NCI-H1436 (cell line): ENCODE measurements around the gene LPAR3.
A peak's percentile ranks its signal among the peaks of the same experiment; 100 is the strongest.

ENCODE experiments used
- DNase-seq: peaks from one replicate; lab custom pipeline; 2025; lab: John Stamatoyannopoulos, UW

The LPAR3 gene

GRCh38 chr1:84774669-84775534 is 118.1 kb downstream of the LPAR3 start:
- DNase-seq: no peak

GRCh38 chr1:84773933-84774497 is 119.0 kb downstream of the LPAR3 start:
- no peak for DNase-seq

GRCh38 chr1:84773195-84773594 is 119.8 kb downstream of the LPAR3 start:
- DNase-seq: no peak

- DNase-seq: peak; percentile 56
Measured at GRCh38 chr1:84772428-84772943, 120.5 kb downstream of the LPAR3 start.

- DNase-seq: no peak
Measured at GRCh38 chr1:84771895-84772294, 121.1 kb downstream of the LPAR3 start.

- no peak for DNase-seq
Measured at GRCh38 chr1:84770481-84770880, 122.5 kb downstream of the LPAR3 start.

- DNase-seq: no peak
Measured at GRCh38 chr1:84769636-84770035, 123.4 kb downstream of the LPAR3 start.

GRCh38 chr1:84768634-84769033 is 124.4 kb downstream of the LPAR3 start:
- no peak for DNase-seq

- no peak for DNase-seq
Measured at GRCh38 chr1:84763912-84764680, 128.9 kb downstream of the LPAR3 start.

GRCh38 chr1:84762664-84763063 is 130.3 kb downstream of the LPAR3 start:
- DNase-seq: no peak
